ENCODE results near the gene SPDL1. TPM values are rescaled to one million over a fixed set of nuclear protein-coding genes. Genes with fewer than 3 reads are reported as not detected.

SPDL1 gene
- total RNA-seq, 2 donors from 2014 or later = 1.9 to 6.8 TPM

DNA sequence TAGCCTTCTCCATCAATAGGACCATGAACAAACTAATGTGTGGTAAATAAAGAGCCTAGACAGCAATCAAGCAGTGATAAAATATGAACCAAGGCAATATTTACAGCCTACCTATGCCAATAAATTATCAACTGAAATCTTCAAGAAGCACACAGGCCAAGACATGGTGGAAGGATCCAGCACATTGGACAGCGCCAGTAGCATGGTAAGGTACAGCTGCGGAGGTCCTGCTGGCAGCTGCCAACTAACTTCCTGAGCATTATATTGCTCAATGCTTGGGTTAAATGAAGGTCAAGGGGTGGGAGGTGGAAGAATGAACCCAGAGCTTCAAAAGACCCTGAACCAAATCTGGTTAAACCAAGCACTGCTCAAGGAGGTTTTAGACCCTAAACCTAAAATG, 16.5 kb upstream of the SPDL1 start:
- no peak overlapping the region for H3K4me3 ChIP-seq
- ATAC-seq (ENCODE audit: insufficient number of reproducible peaks, low FRiP score, low read depth) = no peak
- TF ChIP-seq CTCF (IDR thresholded peaks at IDR 0.05) = no peak
- no peak overlapping the region for H3K27ac ChIP-seq
- no peaks in the 10 kb centered on the region for H3K36me3 ChIP-seq
- no peaks in the 10 kb centered on the region for H3K9me3 ChIP-seq
- DNase-seq (ENCODE audit: low spot score) = no peak
- peaks cover 0 to 2% of the 10 kb centered on the region in 2 donors for H3K4me1 ChIP-seq (ENCODE audit: control insufficient read depth in 1 of 2, low read depth in 2 of 2)
- H3K27me3 ChIP-seq (replicated peaks; ENCODE audit: insufficient read depth) = no peaks in the 10 kb centered on the region

DNA sequence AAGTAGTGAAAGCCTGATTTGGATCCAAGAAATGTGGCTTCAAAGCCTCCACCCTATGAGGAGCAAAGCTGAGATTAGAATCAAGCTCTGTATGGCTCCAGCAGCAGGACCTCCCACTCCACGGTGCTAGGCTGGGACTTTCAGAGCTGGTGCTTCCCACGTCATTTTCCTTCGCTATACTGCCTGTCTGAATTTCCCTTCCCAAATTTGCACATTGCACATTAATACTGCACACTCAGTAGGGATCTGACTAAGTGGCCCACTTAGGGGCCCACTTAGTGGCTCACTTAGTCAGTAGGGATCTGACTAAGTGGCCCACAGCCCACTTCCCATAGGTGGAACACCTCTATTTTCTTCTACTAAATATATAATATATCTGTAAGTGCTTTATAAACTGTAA, 14.1 kb upstream of the SPDL1 start:
- no peaks in the 10 kb centered on the region for H3K4me1 ChIP-seq (ENCODE audit: control insufficient read depth in 1 of 2, low read depth in 2 of 2)
- ATAC-seq (ENCODE audit: insufficient number of reproducible peaks, low FRiP score, low read depth) = no peak
- no peaks in the 10 kb centered on the region for H3K36me3 ChIP-seq
- H3K27me3 ChIP-seq (replicated peaks; ENCODE audit: insufficient read depth) = no peaks in the 10 kb centered on the region
- TF ChIP-seq CTCF (IDR thresholded peaks at IDR 0.05) = no peak
- no peak for DNase-seq (ENCODE audit: low spot score)
- H3K4me3 ChIP-seq = no peak overlapping the region
- H3K9me3 ChIP-seq = no peaks in the 10 kb centered on the region
- no peak overlapping the region for H3K27ac ChIP-seq

DNA sequence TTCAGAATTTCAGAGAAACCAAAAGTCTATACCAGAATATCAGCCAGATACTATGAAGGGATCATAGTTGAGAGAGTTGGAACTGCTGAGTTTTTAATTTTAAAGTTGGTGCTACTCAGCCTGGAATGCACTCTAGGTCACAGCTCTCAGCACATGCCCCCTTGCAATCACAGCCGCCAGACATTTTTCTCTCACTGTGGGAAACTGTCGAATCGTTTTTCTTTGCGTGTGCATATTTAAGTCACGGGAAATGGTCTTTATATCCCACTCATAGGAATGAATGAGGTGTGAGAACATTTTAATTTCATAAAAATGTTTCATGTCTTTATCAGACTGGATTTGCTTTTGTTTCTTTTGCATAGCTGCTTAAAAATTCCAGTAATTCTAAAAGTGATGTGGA, 12.2 kb upstream of the SPDL1 start:
- no peaks in the 10 kb centered on the region for H3K36me3 ChIP-seq
- ATAC-seq (ENCODE audit: insufficient number of reproducible peaks, low FRiP score, low read depth) = no peak
- no peak overlapping the region for H3K27ac ChIP-seq
- no peaks in the 10 kb centered on the region for H3K9me3 ChIP-seq
- no peaks in the 10 kb centered on the region for H3K27me3 ChIP-seq (replicated peaks; ENCODE audit: insufficient read depth)
- H3K4me3 ChIP-seq = no peak overlapping the region
- TF ChIP-seq CTCF (IDR thresholded peaks at IDR 0.05) = no peak
- H3K4me1 ChIP-seq (ENCODE audit: control insufficient read depth in 1 of 2, low read depth in 2 of 2) = no peaks in the 10 kb centered on the region
- no peak for DNase-seq (ENCODE audit: low spot score)

- ATAC-seq (ENCODE audit: insufficient number of reproducible peaks, low FRiP score, low read depth) = no peak
- DNase-seq (ENCODE audit: low spot score) = no peak
- TF ChIP-seq CTCF (IDR thresholded peaks at IDR 0.05) = no peak
- Histone ChIP-seq H3K9me3 (no peaks in the 10 kb centered on the region), H3K36me3 (no peaks in the 10 kb centered on the region), H3K27ac (no peak overlapping the region), H3K4me3 (no peak overlapping the region), H3K4me1 (ENCODE audit: control insufficient read depth in 1 of 2, low read depth in 2 of 2) (no peaks in the 10 kb centered on the region), H3K27me3 (replicated peaks; ENCODE audit: insufficient read depth) (no peaks in the 10 kb centered on the region)
Measured at GRCh38 chr5:169574134-169574646, 9.4 kb upstream of the SPDL1 start.

GRCh38 chr5:169576181-169576598, 7.4 kb upstream of the SPDL1 start:
- ATAC-seq (ENCODE audit: insufficient number of reproducible peaks, low FRiP score, low read depth) (no peak), DNase-seq (ENCODE audit: low spot score) (no peak)
- Histone ChIP-seq H3K4me3 (no peak overlapping the region), H3K4me1 (ENCODE audit: control insufficient read depth in 1 of 2, low read depth in 2 of 2) (no peaks in the 10 kb centered on the region), H3K27ac (no peak overlapping the region), H3K9me3 (no peaks in the 10 kb centered on the region), H3K36me3 (no peaks in the 10 kb centered on the region), H3K27me3 (replicated peaks; ENCODE audit: insufficient read depth) (no peaks in the 10 kb centered on the region)
- no peak for TF ChIP-seq CTCF (IDR thresholded peaks at IDR 0.05)

Data from thoracic aorta (tissue), 2 donors.